ENCODE measurements around the gene RASA4.
"Not testable (repeated sequence)": the region's sequence is repeated elsewhere in the genome, so short reads cannot be mapped to it uniquely, and the experiment has no call there.

Gene RASA4

GRCh38 chr7:102616507-102617125, at the start of gene RASA4:
RASA4 (minus strand) TSS chr7:102616756; CDS start chr7:102616689, 67 bp downstream.
- DNase-seq, result peak; percentile 23 to 33

- not testable (repeated sequence) for DNase-seq
These were observed 48.2 kb upstream of the RASA4 start for GRCh38 chr7:102664765-102665164.

- not testable (repeated sequence) for DNase-seq
These were observed 33.4 kb upstream of the RASA4 start, which contains the start of gene SPDYE2B for GRCh38 chr7:102649924-102650323. SPDYE2B (plus strand) TSS chr7:102650319; CDS start chr7:102652349, 2,030 bp downstream.

- not testable (repeated sequence) for DNase-seq
These were observed 31.3 kb upstream of the RASA4 start for GRCh38 chr7:102647813-102648212.

GRCh38 chr7:102643404-102643803, 26.8 kb upstream of the RASA4 start:
- not testable (repeated sequence) for DNase-seq

- DNase-seq, result not testable (repeated sequence)
These were observed 26.1 kb upstream of the RASA4 start, which contains the start of gene UPK3BL1 for GRCh38 chr7:102642691-102643090. UPK3BL1 (minus strand) TSS chr7:102642791; CDS start chr7:102642741, 50 bp downstream.

- DNase-seq, result not testable (repeated sequence)
These were observed 22.3 kb upstream of the RASA4 start for GRCh38 chr7:102638848-102639247.

GRCh38 chr7:102636956-102637355, 20.4 kb upstream of the RASA4 start:
- DNase-seq, result not testable (repeated sequence)

- not testable (repeated sequence) for DNase-seq
These were observed 18.8 kb upstream of the RASA4 start for GRCh38 chr7:102635354-102635753.

- not testable (repeated sequence) for DNase-seq
These were observed 17.7 kb upstream of the RASA4 start for GRCh38 chr7:102634299-102634698.

- DNase-seq, result not testable (repeated sequence)
These were observed 14.1 kb upstream of the RASA4 start for GRCh38 chr7:102630622-102631021.

- DNase-seq, result not testable (repeated sequence)
These were observed 10.8 kb upstream of the RASA4 start for GRCh38 chr7:102627271-102627904.

- not testable (repeated sequence) for DNase-seq
These were observed 1.6 kb upstream of the RASA4 start for GRCh38 chr7:102618122-102618521.

GRCh38 chr7:102615930-102616329, 626 bp downstream of the RASA4 start:
- not testable (repeated sequence) for DNase-seq

- DNase-seq, result not testable (repeated sequence)
These were observed 1.7 kb downstream of the RASA4 start for GRCh38 chr7:102614873-102615272.

- DNase-seq, result not testable (repeated sequence)
These were observed 2.2 kb downstream of the RASA4 start for GRCh38 chr7:102614346-102614697.

GRCh38 chr7:102613575-102614345, 2.8 kb downstream of the RASA4 start:
- DNase-seq, result not testable (repeated sequence)

- not testable (repeated sequence) for DNase-seq
These were observed 4.8 kb downstream of the RASA4 start for GRCh38 chr7:102611675-102612325.

GRCh38 chr7:102611013-102611674, 5.4 kb downstream of the RASA4 start:
- not testable (repeated sequence) for DNase-seq

- DNase-seq, result not testable (repeated sequence)
These were observed 6.1 kb downstream of the RASA4 start for GRCh38 chr7:102610441-102610840.

- DNase-seq, result not testable (repeated sequence)
These were observed 6.8 kb downstream of the RASA4 start for GRCh38 chr7:102609734-102610133.

- DNase-seq, result not testable (repeated sequence)
These were observed 9.7 kb downstream of the RASA4 start for GRCh38 chr7:102606848-102607247.
